ENCODE data around the gene CALCOCO2.

The CALCOCO2 gene

GRCh38 chr17:48909783-48910182 is 78.9 kb downstream of the CALCOCO2 start:
- no peak for DNase-seq (ENCODE audit: extremely low read depth in 1 of 2, low read depth in 1 of 2)

GRCh38 chr17:48910370-48910769 is 79.5 kb downstream of the CALCOCO2 start:
- no peak for DNase-seq (ENCODE audit: extremely low read depth in 1 of 2, low read depth in 1 of 2)

GRCh38 chr17:48912476-48912875 is 81.6 kb downstream of the CALCOCO2 start:
- no peak for DNase-seq (ENCODE audit: extremely low read depth in 1 of 2, low read depth in 1 of 2)

Measured in activated CD8-positive, alpha-beta memory T cell treated with anti-CD3 and anti-CD28 coated beads for 1 hour (primary cell).